ENCODE data around the gene IMPG1. TPM values are rescaled to one million over a fixed set of nuclear protein-coding genes. Genes with fewer than 3 reads are reported as not detected.

IMPG1 gene
- total and polyA plus RNA-seq, 10 of the 15 experiments (the other 5 are each of a cell fraction or from before 2014, with no cell fraction given): not detected

DNA sequence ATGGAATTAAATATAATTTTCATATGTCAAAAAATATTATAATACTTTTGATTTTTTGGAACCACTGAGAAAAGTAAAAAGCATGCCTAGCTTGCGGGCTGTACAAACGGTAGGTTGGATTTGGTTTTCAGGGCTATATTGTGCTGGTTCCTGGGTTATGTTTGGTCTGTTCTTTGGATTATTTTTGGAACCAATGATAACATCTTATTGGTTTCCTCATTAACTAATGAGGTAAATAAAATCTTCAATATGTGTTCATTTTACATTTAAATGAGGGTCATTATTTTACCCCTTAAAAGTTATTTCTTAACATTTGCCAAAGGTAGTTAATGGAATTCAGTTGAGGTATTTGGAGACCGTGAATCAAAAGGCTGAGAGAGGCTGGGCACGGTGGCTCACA, 96.6 kb downstream of the IMPG1 start:
- Histone ChIP-seq H3K4me3 (no peak overlapping the region), H3K9ac (ENCODE audit: control insufficient read depth, insufficient read depth, low read length) (no peak overlapping the region), H4K20me1 (ENCODE audit: control insufficient read depth, insufficient read depth) (no peaks in the 10 kb centered on the region), H3K36me3 (ENCODE audit: control insufficient read depth in 2 of 2, insufficient read depth in 2 of 2, low read length in 1 of 2) (no peaks in the 10 kb centered on the region), H2AFZ (ENCODE audit: control insufficient read depth, low read depth, low read length) (no peak overlapping the region), H3K27ac (ENCODE audit: control insufficient read depth, insufficient read depth) (no peak overlapping the region), H3K4me2 (ENCODE audit: control insufficient read depth, insufficient read depth) (no peak overlapping the region), H3K27me3 (replicated peaks in 1 of 2; ENCODE audit: control insufficient read depth in 2 of 2, insufficient read depth in 2 of 2, low read length in 1 of 2) (no peaks in the 10 kb centered on the region), H3K4me1 (ENCODE audit: control insufficient read depth, insufficient read depth, low read length) (no peaks in the 10 kb centered on the region), H3K9me3 (replicated peaks; ENCODE audit: control insufficient read depth, insufficient read depth, low read length) (no peaks in the 10 kb centered on the region), H3K79me2 (ENCODE audit: control insufficient read depth, insufficient read depth, low read length) (no peaks in the 10 kb centered on the region)
- no TSS peak for BruUV-seq (replicated peaks)
- ChIA-PET CTCF (interaction anchor here (0.6 to 3.1 kb wide), 2 partner anchors 8 to 83 kb away, joined by 3 to 8 read pairs; no protein-coding TSS in a partner anchor), SMC1A (ENCODE audit: uncharacterized antibody, unreplicated experiment) (no interaction called here), POLR2A (no interaction called here), RAD21 (ENCODE audit: unreplicated experiment) (no interaction called here)
- in situ Hi-C loops (cut with MboI): no loop called here
- FAIRE-seq (no peak), ATAC-seq (no peak), DNase-seq (ENCODE audit: low read depth, low spot score) (no peak)
- WGBS (ENCODE audit: insufficient coverage, insufficient replicate concordance, low lambda C conversion rate, missing lambda C conversion rate): 47% methylated on average over 4 of the region's 4 CpGs
- TF ChIP-seq, protein P1, sequence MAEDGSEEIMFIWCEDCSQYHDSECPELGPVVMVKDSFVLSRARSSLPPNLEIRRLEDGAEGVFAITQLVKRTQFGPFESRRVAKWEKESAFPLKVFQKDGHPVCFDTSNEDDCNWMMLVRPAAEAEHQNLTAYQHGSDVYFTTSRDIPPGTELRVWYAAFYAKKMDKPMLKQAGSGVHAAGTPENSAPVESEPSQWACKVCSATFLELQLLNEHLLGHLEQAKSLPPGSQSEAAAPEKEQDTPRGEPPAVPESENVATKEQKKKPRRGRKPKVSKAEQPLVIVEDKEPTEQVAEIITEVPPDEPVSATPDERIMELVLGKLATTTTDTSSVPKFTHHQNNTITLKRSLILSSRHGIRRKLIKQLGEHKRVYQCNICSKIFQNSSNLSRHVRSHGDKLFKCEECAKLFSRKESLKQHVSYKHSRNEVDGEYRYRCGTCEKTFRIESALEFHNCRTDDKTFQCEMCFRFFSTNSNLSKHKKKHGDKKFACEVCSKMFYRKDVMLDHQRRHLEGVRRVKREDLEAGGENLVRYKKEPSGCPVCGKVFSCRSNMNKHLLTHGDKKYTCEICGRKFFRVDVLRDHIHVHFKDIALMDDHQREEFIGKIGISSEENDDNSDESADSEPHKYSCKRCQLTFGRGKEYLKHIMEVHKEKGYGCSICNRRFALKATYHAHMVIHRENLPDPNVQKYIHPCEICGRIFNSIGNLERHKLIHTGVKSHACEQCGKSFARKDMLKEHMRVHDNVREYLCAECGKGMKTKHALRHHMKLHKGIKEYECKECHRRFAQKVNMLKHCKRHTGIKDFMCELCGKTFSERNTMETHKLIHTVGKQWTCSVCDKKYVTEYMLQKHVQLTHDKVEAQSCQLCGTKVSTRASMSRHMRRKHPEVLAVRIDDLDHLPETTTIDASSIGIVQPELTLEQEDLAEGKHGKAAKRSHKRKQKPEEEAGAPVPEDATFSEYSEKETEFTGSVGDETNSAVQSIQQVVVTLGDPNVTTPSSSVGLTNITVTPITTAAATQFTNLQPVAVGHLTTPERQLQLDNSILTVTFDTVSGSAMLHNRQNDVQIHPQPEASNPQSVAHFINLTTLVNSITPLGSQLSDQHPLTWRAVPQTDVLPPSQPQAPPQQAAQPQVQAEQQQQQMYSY (CRISPR knock-in tag; IDR thresholded peaks at IDR 0.05): no peak
- TF ChIP-seq, protein P2, sequence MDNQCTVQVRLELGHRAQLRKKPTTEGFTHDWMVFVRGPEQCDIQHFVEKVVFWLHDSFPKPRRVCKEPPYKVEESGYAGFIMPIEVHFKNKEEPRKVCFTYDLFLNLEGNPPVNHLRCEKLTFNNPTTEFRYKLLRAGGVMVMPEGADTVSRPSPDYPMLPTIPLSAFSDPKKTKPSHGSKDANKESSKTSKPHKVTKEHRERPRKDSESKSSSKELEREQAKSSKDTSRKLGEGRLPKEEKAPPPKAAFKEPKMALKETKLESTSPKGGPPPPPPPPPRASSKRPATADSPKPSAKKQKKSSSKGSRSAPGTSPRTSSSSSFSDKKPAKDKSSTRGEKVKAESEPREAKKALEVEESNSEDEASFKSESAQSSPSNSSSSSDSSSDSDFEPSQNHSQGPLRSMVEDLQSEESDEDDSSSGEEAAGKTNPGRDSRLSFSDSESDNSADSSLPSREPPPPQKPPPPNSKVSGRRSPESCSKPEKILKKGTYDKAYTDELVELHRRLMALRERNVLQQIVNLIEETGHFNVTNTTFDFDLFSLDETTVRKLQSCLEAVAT (IDR thresholded peaks at IDR 0.05): no peak
- TF ChIP-seq CREB1 (IDR thresholded peaks at IDR 0.05; ENCODE audit: low read depth): no peak
- TF ChIP-seq ATF7 (IDR thresholded peaks at IDR 0.05; ENCODE audit: low read depth): no peak
- TF ChIP-seq IKZF1 (conservative IDR thresholded peaks at IDR 0.05): no peak
- TF ChIP-seq POU2F2 (IDR thresholded peaks at IDR 0.05; ENCODE audit: borderline replicate concordance, low read depth, low read length): no peak
- TF ChIP-seq FOS (IDR thresholded peaks at IDR 0.05; ENCODE audit: borderline replicate concordance, extremely low read depth, insufficient read length): no peak
- intact Hi-C loops (cut with micrococcal nuclease; ENCODE audit: unreplicated experiment): no loop called here

Measured in GM12878 (cell line).